Pancreas (tissue), 10 donors: ENCODE data around the gene CEP131. TPM values are rescaled to one million over a fixed set of nuclear protein-coding genes. Genes with fewer than 3 reads are reported as not detected.
A peak's percentile ranks its signal among the peaks of the same experiment; 100 is the strongest.

Experiments
- ATAC-seq, 4 donors: fragments of 200-7000 bp; cut with Tn5 transposase; one replicate each; pipeline versions ENCODE4 v1.8.0 to v1.9.1; 2020; ENCODE audit warnings: mild to moderate bottlenecking in 4 of 4, moderate library complexity in 4 of 4
- DNase-seq, 6 donors: peaks; one replicate each; pipeline ENCODE4 v3.0.0-alpha.2; 2020
- FAIRE-seq: peaks from 2 replicates; lab custom pipeline; 2012; peaks lifted over from hg19 to GRCh38; lab: Jason Lieb, UNC
- H3K27ac ChIP-seq, 4 donors: fragments of 200-600 bp; sonication (generic); 1 replicate in 3 of 4; 2 replicates in 1 of 4; pipeline versions ENCODE4 v1.5.0 to v1.8.0; 2020
- H3K27me3 ChIP-seq, 4 donors: fragments of 200-600 bp; one replicate each; pipeline ENCODE4 v1.8.0; 2021
- H3K36me3 ChIP-seq, 3 donors: fragments of 200-600 bp; sonication (generic) in 1 of 3; one replicate each; pipeline versions ENCODE4 v1.5.0 to v1.8.0; 2020 to 2021
- H3K4me1 ChIP-seq, 3 donors: fragments of 200-600 bp; one replicate each; pipeline ENCODE4 v1.8.0; 2021
- H3K4me3 ChIP-seq, 4 donors: fragments of 200-600 bp; sonication (generic) in 2 of 4; one replicate each; pipeline versions ENCODE4 v1.5.0 to v1.8.0; 2020 to 2021
- H3K9me3 ChIP-seq, 4 donors: fragments of 200-600 bp; one replicate each; pipeline ENCODE4 v1.8.0; 2021
- WGBS, 2 donors: extraction: QIAGEN DNeasy Blood & Tissue Kit; methylation state at CpG; one replicate each; pipeline ENCODE4 v1.1.7; 2013; 5-methylcytosine and 5-hydroxymethylcytosine counted together
- intact Hi-C, 3 donors: fragments of 100-400 bp; cut with DNase I; formaldehyde crosslinking; loops; one replicate each; pipeline versions ENCODE4 v1.11.1 to v1.14.2; 2022
- polyA plus RNA-seq, 2 donors: library from polyadenylated mRNA; stranded (reverse); fragments of 200-250 nt; gene quantifications; one replicate each; pipeline ENCODE4 v1.2.3, GENCODE V29; 2013
- total RNA-seq, 6 donors: library from RNA; stranded (reverse); fragmentation: NEBNext Ultra II Directional in 4 of 6; extraction: Animal tissue kit (Norgen Biotek cat#: 25700) in 4 of 6; gene quantifications; one replicate each; pipeline versions ENCODE4 v1.2.1 to v1.2.4, GENCODE V29; 2021 to 2023
- TF ChIP-seq, protein P1 (sequence below), 4 donors: fragments of 200-600 bp; sonication (generic) in 3 of 4; IDR thresholded peaks; one replicate each; pipeline versions ENCODE4 v1.5.0 to v1.8.0; 2021; ENCODE audit warnings: antibody characterized with exemption in 4 of 4
- donor health status: healthy with polysubstance abuse.
- donor health status: DM: no; HTN: no; CAD: no; lungs with moderate emphysema.
- donor health status: DM: no; HTN: no; CAD: no.
- donor health status: control.
- donor health status: control.
- donor health status: Bipolar disorder and iron deficiency.
- donor health status: DM: yes; HTN: yes; CAD: no.
- donor health status: DM: no; HTN: no; CAD: no.
- donor health status: DM: no; HTN: no; CAD: no.
- donor health status: DM: yes; HTN: yes; CAD: no.

Gene CEP131
- total and polyA plus RNA-seq, 8 donors, result 3.4 to 22.8 (median 4.6) TPM

DNA sequence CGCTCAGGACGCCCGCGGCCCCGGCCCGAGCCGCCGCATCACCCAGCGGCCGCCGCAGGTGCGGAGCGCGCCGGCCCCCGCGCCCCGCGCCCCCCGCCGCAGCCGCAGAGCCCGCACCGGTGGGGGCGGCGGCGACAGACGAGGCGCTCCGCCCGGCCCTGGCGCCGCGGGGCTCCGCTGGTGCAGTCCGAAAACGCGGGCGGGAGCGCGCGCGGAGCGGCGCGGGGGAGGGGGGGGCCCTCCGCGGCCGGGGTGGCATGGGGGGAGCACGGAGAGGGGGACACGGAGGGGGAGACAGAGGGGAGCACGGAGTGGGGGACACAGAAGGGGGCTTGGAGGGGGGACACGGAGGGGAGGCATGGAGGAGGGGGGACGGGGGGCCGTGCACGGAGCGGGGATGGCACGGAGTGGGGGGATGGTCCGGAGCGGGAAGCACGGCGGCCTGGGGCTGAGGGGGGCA, 56.7 kb downstream of the CEP131 start, which contains the start of gene AATK:
Gene AATK (minus strand): TSS at position 189 of the 460 bp plus-strand sequence. CDS start 229 bp downstream, outside the sequence.
- TF ChIP-seq, protein P1, sequence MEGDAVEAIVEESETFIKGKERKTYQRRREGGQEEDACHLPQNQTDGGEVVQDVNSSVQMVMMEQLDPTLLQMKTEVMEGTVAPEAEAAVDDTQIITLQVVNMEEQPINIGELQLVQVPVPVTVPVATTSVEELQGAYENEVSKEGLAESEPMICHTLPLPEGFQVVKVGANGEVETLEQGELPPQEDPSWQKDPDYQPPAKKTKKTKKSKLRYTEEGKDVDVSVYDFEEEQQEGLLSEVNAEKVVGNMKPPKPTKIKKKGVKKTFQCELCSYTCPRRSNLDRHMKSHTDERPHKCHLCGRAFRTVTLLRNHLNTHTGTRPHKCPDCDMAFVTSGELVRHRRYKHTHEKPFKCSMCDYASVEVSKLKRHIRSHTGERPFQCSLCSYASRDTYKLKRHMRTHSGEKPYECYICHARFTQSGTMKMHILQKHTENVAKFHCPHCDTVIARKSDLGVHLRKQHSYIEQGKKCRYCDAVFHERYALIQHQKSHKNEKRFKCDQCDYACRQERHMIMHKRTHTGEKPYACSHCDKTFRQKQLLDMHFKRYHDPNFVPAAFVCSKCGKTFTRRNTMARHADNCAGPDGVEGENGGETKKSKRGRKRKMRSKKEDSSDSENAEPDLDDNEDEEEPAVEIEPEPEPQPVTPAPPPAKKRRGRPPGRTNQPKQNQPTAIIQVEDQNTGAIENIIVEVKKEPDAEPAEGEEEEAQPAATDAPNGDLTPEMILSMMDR (IDR thresholded peaks at IDR 0.05), result no peak
- Histone ChIP-seq H3K27me3 (no peaks in the 10 kb centered on the region), H3K36me3 (no peaks in the 10 kb centered on the region), H3K4me1 (peaks cover 0 to 20% (median 16%) of the 10 kb centered on the region in 3 donors), H3K27ac (peak within 1 kb of the TSS; percentile 87 to 93 (median 90)), H3K9me3 (no peaks in the 10 kb centered on the region), H3K4me3 (peak within 1 kb of the TSS; percentile 40 to 78 (median 66))
- DNase-seq (no peak), ATAC-seq (no peak), FAIRE-seq (no peak)
- intact Hi-C loops, result no loop called here
- 1% methylated on average over 17 to 56 of the region's 62 CpGs for WGBS, 2 donors

DNA sequence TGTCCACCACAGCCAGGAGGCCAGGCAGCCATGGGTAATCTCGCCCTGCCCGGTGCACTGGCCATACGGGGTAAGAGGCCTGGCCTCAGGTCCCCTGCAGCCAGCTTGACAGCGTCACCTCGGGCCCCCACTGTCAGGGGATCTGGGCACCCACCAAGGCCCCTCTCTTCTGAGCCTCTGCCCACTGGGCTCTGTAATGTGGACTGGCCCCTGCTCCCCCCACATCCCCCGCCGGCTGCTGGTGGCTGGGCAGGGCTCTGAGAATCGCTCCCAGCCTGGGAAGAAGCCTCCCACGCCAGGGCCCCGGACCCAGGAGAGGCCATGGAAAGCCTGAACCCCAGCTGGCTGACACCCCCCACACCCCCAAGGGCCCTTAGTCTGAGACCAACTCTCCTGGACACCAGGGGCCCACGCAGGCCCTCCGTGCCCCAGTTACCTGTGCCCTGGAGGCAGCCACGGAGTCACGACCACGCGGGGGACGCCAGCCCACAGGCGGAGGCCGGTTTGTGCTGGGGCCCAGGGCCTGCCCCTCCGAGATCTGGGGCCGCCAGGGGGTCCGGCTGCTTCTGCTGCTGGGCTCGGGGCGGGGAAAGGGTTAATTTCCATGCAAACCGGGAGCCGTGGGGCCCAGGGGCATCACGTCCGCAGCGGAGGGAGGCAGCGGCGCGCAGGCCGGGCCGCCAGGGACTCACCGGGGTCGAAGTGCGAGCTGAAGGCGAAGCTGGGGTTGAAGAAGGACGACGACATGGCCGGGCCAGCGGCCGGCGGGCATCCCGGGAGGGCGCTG, 57.3 kb downstream of the CEP131 start, which contains the start of gene PVALEF:
Gene PVALEF (plus strand): TSS at position 262 of the 787 bp plus-strand sequence. CDS start 15,720 bp downstream, outside the sequence.
- Histone ChIP-seq H3K4me1 (peaks cover 0 to 26% (median 21%) of the 10 kb centered on the region in 3 donors), H3K9me3 (no peaks in the 10 kb centered on the region), H3K4me3 (peak within 1 kb of the TSS; percentile 40 to 78 (median 66)), H3K36me3 (no peaks in the 10 kb centered on the region), H3K27me3 (no peaks in the 10 kb centered on the region), H3K27ac (peak within 1 kb of the TSS; percentile 87 to 93 (median 90))
- intact Hi-C loops, result no loop called here
- WGBS, 2 donors, result 4 to 8% methylated on average over 37 to 46 of the region's 46 CpGs
- FAIRE-seq (no peak), ATAC-seq (peak; percentile 44 to 56 (median 49)), DNase-seq (peak; percentile 41 to 82 (median 66))
- TF ChIP-seq, protein P1 (IDR thresholded peaks at IDR 0.05), result no peak

DNA sequence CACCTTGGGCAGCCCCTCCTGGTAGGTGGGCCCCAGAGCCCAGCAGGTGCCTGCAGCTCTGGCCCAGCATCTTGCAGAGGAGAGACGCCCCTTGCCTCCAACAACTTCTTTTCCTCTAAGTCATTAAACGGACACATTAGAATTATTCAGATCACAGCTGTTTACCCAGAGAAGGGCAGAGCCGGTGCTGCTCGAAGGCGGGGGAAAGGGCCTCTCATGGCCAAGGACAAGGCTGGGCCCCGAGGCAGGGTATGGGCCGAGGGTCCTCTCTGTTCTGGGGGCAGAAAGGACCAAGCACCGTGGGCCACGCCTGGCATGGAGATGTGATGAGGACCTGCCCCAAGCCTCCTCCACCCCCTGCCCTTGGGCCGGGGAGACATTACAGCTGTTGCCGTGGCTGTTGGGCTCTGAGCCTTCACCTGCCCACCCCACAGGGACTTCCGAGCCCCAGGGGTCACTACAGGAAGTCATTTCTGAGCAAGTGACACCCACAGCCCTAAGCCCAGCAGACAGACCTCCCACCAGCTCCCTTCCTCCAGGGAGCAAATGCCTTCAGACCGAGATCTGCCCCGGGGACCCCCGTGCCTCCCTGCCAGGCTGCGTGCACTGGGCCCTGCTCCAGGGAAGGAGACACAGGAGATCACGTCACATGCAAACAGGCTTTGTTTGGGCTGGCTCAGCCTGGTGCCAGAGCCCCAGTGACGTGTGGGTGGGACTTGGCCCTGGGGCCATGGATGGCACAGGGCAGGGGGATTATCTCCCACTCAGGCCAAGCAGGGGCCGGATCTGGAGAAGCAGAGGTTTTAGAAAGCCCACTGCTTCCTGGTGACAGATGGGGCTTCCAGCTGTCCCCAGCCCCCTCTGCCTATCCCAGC, 58.2 kb downstream of the CEP131 start:
- TF ChIP-seq, protein P1 (IDR thresholded peaks at IDR 0.05), result no peak
- Histone ChIP-seq H3K4me1 (peaks cover 0 to 30% (median 22%) of the 10 kb centered on the region in 3 donors), H3K4me3 (peak overlapping the region; percentile 40 to 78 (median 66)), H3K27me3 (no peaks in the 10 kb centered on the region), H3K27ac (peak overlapping the region; percentile 87 to 93 (median 90)), H3K9me3 (no peaks in the 10 kb centered on the region), H3K36me3 (no peaks in the 10 kb centered on the region)
- peak; percentile 72 to 91 (median 80) for DNase-seq
- intact Hi-C loops, result no loop called here
- 24 to 29% methylated on average over 19 of the region's 19 CpGs for WGBS, 2 donors
- FAIRE-seq, result no peak
- ATAC-seq, result peak; percentile 71 to 78 (median 74)

DNA sequence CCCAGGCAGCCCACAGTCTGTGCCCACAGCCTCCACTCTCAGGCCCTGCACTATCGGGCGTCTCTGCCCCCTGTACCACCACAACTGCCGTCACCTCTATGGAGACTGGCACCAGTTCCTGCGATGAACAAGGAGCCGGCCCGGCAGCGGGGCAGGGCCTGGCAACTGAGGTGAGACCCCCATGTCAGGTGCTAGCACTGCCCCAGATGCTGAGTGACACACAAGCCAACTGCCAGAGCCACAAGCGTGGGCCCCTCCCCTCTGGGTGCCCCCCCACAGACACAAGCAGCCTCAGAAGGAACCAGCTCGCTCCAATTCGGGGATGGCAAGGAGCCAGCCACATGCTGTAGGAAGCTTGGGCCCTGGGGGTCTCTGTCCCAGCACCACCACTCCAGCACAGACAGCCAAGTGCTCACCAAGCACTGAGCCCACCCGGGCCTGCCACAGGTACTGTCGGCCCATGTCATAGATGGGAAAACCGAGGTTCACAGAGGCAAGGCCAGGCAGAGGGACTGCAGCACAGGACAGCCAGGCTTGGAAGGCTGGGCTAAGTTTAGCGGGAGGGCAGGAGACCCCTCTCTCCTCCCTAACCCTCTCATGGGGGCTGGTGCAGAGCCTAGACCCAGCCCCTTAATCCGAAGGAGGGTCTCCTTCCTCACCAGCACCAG, 58.9 kb downstream of the CEP131 start:
- FAIRE-seq (no peak), ATAC-seq (no peak), DNase-seq (peak in 3 of 6 donors; percentile 32 to 78 (median 59))
- peak overlapping the region; percentile 87 to 93 (median 90) for H3K27ac ChIP-seq
- WGBS, 2 donors, result 56 to 63% methylated on average over 14 to 15 of the region's 15 CpGs
- no peaks in the 10 kb centered on the region for H3K27me3 ChIP-seq
- no peaks in the 10 kb centered on the region for H3K36me3 ChIP-seq
- H3K4me1 ChIP-seq, result peaks cover 0 to 30% (median 22%) of the 10 kb centered on the region in 3 donors
- intact Hi-C loops, result no loop called here
- H3K9me3 ChIP-seq, result no peaks in the 10 kb centered on the region
- peak overlapping the region in 2 of 4 donors; percentile 77 to 78 for H3K4me3 ChIP-seq
- TF ChIP-seq, protein P1 (IDR thresholded peaks at IDR 0.05), result no peak
